GM12892 (cell line): ENCODE results near the gene PTGR2.

Experiments used
- POLR2A ChIP-seq: IDR thresholded peaks from 2 replicates; pipeline ENCODE4 v1.6.1; 2011; ENCODE audit warnings: low read depth, low read length, control low read depth
- TAF1 ChIP-seq: IDR thresholded peaks from 2 replicates; pipeline ENCODE4 v1.6.1; 2011; ENCODE audit warnings: low read depth, mild to moderate bottlenecking, control low read depth, low read length, borderline replicate concordance

DNA sequence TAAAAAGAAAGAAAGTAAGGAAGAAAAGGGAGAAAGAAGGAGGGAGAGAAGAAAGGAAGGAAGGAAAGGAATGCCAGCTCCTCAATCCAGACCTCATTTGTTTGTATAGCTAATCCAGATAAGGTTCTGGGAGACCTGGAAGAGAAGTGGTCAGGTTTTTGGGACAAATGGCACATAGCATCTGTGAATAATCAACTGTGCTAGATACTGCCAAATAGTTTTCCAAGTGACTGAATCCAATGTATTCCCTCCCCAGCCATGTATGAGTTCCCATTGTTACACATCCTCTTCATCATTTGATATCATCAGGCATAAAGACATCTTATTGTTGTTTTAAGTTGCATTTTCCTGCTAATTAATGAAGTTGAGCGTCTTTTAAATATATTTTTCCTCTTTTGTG is 18.6 kb upstream of the PTGR2 start:
- TF ChIP-seq POLR2A (no peak), TAF1 (no peak)
